ENCODE data around the gene KLF16.

Gene KLF16

DNA sequence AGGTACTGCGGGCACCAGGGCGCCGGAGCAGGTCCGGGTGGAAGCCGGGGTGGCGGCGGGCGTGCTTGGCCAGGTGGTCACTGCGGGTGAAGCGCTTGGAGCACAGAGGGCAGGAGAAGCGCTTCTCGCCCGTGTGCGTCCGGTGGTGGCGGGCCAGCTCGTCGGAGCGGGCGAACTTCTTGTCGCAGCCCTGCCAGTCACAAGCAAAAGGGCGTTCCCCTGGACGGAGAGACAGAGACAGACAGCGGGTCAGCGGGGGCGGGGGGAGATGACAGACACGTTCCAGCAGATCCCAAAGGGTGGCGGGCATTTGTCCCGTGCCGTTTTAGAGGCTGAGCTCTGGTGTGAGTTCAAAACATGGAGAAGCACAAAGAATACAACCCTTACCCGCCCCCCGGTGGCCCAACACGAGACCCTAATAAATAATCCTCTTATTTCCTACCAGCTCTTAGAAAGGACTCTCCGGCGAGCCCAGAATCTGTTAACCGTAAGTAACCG lies 8.8 kb downstream of the KLF16 start:
- no peak for DNase-seq (ENCODE audit: low spot score)

DNA sequence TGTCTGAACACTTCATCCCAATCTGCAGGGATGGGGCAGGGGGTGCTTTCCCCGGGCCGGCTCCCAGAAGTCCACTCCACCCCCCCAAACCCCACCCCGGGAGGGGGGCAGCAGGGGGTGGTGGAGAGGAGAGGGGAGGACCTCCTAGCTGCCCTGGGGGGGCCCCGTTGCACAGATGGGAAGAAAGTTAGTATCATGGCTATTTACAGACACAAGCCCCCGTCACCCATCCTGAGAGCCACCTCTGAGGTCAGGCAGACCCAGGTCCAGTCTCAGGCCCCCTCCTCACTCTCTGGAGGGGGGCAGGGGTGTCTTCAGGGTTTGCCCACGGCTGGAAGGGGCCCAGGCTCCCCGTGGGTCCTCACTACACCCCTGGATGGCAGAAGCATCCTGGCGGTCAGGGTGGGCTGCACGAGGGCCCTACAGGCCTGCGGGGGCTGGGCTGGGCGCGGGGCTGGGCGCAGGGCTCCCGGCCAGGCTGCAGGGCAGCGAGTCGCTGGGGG lies 9.3 kb downstream of the KLF16 start:
- DNase-seq (ENCODE audit: low spot score), result no peak

DNA sequence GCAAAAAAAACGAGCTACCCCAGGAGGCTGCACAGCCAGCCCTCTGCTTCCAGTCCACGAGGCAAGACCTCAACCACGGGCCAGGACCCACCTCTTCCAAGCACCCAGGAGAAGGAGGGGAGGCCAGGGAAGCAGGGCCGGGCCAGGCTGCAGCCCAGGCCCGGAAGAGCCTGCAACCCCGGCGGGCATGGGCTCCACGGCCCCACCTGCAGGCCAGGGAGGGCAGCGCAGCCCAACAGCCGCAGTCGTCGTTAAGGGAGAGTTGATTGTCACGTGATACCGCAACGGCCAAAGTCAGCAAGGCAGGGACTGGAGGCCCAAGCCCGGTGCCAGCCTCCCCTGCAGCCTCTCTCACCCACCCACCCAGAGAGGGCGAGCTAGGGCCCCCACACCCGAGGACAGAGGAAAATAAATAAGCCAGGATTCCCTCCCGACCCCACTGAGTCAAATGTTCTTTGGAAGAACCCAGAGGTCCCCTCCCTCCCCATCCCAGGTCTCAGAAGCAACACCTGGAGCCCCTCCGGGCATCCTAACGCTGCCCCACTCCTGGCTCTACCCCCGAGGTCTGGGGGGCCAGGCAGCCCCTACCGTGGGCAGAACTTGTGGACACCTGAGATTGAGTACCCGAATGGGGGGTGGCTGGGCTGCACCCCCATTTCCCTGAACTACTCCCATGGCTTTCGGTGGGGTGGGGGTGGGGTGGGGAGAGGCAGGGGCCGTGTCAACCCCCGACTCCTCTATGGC lies 9.9 kb downstream of the KLF16 start:
- peak; percentile 79 for DNase-seq (ENCODE audit: low spot score)

DNA sequence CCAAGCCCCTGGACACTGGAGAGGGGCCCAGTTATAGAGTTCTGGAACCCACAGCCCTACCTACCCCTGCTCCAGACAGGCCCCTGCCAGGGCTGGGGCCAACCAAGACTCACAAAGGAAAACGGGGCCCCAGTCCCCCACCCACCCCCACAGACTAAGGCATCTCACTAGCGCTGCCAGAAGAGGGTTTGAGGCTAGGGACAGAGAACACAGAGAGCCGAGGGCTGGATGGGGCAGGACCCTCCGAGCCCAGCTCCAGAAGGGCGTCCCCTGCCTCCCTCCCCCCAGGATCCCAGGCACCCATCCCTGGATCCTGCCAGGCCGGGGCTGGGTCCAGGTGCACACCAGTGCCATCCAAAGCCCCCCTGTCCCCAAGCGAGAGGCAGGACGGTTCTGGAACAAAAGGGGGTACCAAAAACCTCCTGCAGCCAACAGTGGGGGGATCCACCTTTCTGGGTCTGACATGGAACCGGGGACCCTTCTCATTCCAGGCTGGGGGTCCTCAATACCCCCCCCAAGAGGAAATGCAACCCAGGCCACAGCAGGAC lies 10.7 kb downstream of the KLF16 start:
- no peak for DNase-seq (ENCODE audit: low spot score)

DNA sequence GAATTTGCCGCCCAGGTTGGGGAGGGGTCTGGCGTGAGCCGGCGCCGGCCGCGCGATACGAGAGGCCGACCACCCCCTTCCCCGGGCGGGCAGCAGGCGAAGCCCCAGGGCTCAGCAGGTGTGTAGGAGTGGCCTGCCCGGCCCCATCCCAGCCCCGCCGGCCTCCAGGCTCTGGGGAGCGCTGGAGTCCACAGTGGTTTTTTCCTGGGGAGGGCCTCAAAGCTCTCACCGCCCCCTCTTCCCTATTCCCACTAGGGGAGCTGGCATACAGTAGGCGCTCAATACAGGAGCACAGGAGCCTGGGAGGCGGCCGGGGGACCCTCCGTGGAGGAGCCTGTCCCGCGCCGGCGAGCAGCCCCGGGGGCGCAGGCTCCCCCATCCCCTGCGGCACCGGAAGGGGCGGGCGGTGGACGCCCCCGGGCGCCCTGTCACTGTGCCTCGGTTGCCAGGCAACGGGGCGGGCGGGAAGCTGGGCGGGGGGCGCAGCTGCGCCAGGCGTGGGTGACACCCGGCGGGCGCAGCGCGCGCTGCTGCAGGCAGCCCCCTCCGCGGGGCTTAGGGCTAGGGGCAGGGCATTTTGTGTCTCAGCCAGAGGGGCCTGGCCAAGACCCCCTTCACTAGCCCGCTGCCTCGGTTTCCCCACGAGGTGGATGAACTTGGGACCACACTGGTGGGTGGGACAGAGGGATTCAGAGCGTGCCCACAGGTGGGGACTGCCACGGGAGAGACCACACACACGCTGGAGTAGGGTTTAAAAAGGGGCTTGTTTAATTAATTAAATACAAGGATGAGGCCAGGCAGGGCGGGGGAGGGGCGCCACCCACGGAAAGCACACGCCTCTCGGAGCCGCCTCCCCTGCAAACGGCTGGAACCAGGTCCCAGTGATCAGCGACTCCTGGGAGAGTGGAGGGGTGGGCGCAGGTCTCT lies 11.5 kb downstream of the KLF16 start:
- peak; percentile 58 for DNase-seq (ENCODE audit: low spot score)

DNA sequence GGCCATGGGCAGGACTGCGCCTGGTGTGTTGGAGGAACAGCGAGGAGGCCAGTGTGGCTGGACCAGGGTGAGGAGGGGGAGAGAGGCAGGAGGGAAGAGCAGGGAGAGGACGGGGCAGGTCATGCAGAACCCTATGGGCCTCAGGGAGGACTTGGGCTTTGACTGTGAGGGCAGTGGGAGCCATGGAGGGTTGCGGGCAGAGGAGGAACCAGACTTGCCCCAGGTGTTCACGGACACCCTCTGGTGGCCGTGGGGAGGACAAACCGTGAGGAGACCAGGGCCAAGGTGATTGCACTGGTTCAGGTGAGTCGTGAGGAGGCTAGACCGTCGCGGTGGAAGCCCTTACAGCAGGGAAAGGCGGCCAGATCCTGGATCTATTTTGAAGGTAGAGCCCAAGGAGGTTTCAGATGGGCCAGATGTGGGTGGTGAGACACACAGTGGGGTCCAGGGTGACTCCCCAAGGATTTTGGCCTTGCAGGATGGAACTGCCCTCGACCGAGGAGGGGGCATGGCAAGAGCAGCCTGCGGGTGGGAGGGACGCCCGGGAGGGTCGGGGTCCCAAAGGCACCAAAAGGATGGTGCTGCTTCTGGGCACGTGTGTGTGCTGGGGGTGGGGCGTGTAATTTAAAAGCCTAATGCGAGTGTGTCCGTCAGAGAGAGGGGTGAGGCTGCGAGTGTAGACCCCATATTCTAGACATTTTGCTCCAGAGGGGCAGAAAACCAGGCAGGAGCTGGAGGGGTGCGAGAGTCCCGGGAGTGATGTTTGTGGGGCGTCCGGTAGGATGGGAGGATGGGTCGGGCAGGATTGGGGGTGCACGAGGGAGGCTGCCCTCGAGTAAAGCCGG lies 12.3 kb downstream of the KLF16 start:
- no peak for DNase-seq (ENCODE audit: low spot score)

DNA sequence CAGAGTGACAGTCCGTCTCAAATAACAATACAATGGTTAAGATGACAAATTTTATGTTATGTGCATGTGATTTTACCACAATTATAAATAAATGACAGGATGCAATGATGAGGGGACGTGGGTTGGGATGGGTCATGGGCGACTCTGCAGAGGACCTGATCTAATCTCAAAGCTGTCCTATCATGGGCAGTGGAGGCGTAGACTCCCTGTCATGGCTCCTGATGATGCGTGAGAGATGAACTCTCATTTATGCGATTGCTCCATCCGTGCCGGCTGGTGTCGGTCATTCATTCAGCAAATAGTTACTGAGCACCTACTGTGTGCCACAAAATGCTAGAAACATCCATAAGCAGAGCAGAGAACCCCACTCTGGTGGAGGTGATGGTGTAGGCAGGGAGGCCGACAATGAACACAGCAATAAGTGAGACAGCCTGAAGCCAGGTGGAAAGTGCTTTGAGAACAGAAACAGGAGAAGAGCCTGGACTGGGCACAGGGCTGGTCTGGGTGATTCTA lies 13.4 kb downstream of the KLF16 start:
- no peak for DNase-seq (ENCODE audit: low spot score)

DNA sequence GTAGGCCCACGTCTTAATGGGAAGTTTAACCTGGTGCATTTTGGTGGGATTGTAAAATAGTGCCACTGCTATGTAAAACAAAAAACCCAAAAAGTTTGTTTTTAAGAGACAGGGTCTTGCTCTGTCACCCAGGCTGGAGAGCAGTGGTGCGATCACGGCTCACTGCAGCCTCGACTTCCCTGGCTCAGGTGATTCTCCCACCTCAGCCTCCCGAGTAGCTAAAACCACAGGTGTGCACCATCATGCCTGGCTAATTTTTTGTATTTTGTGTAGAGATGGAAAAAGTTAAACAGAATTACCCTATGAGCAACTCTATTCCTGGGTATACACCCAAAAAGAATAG lies 14.3 kb downstream of the KLF16 start:
- no peak for DNase-seq (ENCODE audit: low spot score)

DNA sequence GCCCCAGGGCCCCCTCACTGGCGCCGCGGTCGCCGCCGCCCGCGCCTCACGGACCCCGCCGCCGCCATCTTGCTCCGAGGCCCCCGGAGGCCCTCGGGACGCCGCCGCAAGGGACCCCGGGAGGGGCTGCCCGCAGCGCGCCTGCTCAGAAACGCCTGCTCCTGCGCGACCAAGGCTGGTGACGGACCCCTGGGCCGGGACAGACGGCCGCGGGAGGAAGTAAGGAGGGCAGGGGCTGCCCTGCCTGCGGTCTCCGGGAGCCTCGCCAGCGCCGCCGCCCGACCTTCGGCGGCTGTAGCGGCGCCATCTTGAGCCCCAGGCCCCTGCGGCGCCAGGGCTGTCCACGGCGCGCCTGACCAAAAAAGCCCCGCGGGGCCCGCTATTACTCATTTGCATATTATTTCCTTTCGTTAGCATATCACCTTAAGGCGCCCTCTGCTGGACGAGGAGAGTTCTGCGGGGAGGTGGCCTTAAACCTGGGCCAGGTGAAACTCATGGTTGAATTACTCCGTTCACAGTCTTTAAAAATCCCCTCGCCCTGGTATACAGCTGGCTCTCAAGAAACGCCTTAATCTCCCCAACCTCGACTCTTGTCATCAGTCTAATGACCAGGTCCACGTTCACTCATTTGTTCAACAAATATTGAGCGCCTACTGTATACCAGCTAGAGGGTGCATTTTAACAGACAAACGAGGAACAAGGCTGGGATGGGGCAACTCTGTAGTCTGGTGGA lies 14.8 kb downstream of the KLF16 start, which contains the start of gene REXO1:
TSS of gene REXO1 (minus strand) at position 85 of the 733 bp plus-strand sequence. CDS start 125 bp downstream, outside the sequence.
- peak; percentile 99 for DNase-seq (ENCODE audit: low spot score)

DNA sequence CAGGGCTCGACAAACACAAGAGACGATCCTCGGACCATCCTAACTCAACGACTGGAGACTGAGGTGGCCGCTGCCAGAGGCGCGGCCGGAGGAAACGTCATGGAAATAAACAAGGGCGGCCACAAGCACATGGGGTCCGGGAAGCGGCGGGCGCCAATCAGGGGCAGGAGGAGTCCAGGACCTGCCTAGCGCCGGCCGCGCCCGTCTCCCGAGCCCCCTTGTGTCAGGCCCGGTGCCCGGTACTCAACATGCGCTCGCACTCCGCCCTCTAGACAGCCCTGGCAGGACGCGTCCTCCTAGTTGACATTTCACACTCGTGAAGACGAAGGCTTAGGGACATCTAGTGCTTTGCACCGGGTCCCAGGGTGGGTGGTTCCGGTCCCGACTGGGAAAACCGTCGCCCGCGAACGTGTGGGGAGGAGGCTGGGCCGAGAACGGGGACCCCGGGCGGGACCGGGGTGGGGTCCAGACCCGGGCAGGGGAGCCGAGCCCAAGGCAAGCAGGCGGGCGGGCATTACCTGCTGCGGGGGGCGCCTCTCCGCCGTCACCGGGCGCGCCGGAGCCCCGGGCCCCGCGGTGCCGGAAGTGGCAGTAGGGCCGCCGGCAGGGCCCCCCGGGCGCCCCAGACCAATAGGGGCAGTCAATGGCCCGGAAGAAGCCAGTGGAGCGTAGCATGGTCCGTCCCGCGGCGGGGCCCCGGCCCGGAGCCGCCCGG lies 15.5 kb downstream of the KLF16 start:
- no peak for DNase-seq (ENCODE audit: low spot score)

DNA sequence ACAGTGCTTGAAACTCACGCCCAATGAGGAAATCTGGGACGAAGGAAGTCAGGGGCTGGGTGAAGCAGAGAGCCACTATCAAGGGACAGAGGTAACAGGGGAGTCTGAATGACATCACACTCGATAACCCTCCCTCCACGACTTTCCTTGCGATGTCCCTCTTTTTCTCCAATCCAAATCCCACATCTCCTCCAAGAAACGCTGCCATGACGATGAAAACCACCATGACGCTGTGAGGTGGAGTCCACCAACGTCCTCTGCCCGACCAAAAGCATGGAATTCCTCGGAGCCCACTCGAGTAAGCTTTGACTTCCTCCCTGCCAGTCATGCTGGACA lies 16.1 kb downstream of the KLF16 start:
- DNase-seq (ENCODE audit: low spot score), result no peak

DNA sequence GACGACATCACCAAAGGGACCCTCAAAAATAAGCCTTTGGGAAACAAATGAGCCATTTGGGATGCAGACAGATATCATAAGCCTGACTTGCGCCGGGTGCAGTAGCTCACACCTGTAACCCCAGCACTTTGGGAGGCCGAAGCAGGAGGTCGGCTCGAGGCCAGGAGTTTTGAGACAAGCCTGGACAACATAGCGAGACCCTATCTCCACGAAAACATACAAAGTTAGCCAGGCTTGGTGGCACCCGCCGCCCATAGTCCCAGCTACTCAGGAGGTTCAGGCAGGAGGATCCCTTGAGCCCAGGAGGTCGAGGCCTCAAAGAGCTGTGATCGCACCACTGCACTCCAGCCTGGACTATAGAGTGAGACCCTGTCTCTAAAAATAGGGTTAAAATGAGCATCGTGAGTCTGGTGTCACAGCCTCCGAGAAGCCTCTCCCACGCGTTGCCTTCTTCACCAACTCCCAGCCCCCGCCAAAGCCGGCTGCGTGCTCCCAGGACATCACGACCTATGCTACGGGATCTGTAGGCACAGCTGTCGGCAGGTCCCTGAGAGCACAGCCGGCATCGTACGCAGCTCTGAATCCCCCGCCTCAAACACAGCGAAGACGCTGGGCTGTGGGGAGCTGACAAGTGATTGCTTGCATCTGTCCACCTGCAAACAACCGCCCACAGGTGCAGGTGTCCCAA lies 16.7 kb downstream of the KLF16 start:
- DNase-seq (ENCODE audit: low spot score), result no peak

DNA sequence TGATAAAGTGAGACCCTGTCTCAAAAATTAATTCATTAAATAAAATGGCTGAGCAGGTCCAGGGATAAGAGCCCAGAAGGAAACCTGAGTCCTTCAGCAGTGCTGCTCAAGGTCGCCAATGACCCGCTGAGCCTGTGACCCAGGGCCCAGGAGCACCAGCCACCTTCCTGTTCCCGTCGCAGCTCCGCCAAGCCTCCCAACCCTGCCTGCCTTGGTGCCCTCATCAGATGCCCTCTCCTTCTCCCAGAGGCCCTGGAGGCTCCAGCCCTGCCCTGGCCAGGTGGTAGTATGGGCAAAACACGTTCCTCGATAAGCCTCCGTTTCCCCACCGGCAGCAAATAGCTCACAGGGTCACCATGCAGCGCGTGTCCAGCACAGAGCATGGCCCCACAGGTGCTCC lies 17.7 kb downstream of the KLF16 start:
- no peak for DNase-seq (ENCODE audit: low spot score)

DNA sequence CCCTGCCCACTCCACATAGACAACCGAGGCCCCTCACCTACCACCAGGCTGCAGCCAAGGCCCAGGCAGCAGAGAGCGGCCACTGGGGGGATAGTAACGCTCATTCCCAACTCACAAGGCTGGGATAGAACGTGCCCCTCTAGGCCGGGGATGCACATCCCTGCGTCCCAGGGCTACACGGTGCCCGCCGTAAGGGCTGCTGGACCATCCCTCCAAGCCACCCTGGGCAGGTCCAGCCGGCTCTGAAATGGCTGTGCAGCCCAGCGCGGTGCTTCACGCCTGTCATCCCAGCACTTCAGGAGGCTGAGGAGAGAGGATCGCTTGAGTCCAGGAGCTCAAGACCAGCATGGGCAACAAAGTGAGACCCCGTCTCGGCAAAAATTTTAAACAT lies 18.3 kb downstream of the KLF16 start:
- no peak for DNase-seq (ENCODE audit: low spot score)

DNA sequence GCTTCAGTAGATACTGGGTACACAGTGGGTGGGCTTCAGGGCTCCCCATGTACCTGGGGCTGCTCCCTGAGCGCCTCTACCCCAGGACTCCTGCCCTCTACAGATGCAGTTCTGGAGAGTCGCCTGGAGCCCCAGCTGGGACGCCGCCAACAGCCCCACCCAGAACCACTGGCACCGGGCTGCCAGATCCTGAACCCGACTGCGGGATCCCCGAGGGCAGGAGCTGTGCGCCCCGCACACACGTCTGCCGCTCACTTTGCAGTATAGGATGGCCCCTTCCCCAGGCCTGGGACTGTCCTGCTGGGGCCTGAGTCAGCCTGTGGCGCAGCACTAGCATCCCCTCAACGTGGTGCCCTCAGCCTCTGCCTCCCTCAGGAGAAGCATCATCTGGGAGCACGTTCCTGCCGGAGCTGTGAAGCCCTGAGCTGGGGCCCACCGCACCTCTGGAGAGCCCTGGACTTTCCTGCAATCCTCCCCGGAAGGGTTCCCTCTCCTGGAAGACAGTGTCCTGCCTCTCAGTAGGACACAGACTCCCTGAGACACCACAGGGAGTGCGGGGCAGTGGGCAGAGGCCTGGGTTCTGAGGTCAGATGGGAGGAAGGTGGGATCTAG lies 18.8 kb downstream of the KLF16 start:
- DNase-seq (ENCODE audit: low spot score), result no peak

DNA sequence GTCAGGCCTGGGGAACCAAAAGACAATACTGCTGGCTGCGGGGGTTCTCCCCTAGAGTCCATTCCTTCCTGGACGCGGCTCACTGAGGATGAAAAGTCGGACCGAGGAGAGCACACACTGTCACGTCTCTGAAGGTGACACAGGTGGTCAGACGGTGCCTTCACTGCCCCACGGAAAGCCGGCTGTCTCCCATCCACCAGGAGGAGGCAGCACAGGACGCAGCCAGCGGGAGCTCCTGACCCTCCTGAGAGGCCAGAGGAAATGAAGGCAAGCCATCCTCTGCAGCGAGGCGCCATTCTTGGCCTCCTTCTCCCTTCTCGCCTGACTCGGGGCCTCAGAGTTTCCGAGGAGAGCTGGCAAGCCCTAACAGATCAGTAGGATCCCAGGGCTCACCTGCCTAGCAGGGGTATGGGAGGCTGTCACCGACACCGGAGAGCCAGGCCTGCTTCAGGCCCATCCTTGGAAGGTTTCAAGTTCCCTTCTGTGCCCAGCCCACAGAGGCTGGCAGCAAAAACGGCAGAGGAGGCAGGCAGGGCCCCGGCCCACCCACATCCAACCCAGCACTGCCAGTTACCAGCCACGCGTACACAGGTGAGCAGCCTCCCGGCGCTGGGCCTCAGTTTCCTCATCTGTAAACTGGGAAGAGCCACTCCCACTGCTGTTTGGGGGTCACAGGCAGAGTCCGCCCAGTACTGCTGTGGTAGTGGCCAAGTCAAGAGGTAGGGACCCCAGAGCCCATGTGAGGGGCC lies 19.6 kb downstream of the KLF16 start:
- DNase-seq (ENCODE audit: low spot score), result no peak

DNA sequence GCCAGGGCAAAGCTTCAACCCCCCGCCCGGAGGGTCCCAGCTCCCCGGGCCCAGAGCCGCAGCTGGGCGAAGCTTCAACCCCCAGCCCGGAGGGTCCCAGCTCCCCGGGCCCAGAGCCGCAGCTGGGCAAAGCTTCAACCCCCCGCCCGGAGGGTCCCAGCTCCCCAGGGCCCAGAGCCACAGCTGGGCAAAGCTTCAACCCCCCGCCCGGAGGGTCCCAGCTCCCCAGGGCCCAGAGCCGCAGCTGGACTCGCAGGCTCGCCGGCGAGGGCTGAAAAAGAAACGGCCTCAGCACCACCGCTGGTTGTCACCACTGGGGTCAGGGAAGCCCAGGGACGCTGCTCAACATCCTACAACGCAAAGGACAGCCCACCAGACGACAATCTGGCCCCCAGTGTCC lies 20.3 kb downstream of the KLF16 start:
- DNase-seq (ENCODE audit: low spot score), result no peak

DNA sequence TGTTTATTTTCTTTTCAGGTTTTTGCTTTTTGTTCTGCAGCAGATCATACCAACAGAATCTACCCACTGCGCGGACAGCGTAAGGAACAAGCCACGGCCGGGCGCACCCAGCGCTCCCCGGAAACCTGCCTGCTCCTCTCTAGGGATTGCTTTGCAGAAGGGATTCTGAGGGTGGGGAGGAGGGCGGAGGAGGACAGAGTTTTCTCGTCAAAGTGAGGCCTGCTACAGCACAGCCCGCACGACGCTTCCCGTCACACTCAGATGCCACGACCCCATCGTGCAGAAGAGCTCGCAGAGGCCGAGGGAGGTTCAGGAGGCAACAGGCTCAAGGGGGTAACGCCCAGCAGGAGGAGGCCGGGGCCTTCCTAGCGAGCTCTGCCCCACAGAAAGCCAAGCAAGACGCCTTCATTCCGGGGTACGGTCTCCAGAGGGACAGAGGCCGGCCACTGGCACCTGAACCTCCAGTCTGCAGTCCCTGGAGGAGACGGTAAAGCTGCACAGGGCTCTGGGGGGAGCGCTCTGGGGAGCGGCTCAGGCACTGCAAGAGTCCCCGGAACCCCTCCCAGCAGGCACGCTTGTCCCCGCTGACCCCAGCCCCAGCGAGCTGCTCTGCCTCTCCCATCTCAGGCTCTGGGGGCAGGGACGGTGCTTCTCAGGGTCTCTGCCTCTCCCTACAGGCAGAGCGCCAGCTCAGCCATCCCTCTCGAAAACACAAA lies 22.0 kb downstream of the KLF16 start:
- no peak for DNase-seq (ENCODE audit: low spot score)

Data from CD4-positive, alpha-beta T cell treated with Interleukin-15 for 4 hours (primary cell).